Cardiac septum (tissue), 1 donor: Measurements from ENCODE around the gene DDX24. TPM values are rescaled to one million over a fixed set of nuclear protein-coding genes. Genes with fewer than 3 reads are reported as not detected.

Source experiments
- DNase-seq: peaks from one replicate; pipeline ENCODE4 v3.0.0-alpha.2; 2020; ENCODE audit warnings: low spot score
- intact Hi-C: fragments of 100-400 bp; cut with DNase I; formaldehyde crosslinking; loops from one replicate; pipeline ENCODE4 v1.14.0; 2022
- total RNA-seq: library from RNA; stranded (reverse); fragmentation: NEBNext Ultra II Directional; extraction: Animal tissue kit (Norgen Biotek cat#: 25700); gene quantifications from one replicate; pipeline ENCODE4 v1.2.1, GENCODE V29; 2021
- donor health status: DM: no; HTN: no; CAD: no.

Gene DDX24
- total RNA-seq, 1 donor from 2014 or later, result 245 TPM

DNA sequence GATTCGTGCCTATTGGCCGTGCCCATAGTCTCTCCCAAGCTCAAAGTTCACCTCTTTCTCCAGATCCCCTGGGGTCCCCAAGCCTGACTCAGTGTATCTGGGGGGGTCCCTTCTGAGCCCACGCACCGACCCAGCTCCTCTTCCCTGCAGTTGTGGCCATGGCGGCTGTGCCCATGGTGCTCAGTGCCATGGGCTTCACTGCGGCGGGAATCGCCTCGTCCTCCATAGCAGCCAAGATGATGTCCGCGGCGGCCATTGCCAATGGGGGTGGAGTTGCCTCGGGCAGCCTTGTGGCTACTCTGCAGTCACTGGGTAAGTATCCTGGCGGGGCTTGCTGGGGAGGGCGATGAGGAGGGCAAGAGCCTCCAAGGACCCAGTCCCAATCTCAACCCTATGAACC lies 34.6 kb upstream of the DDX24 start:
- intact Hi-C loops, result loop anchor here (2.0 kb wide), 1 partner anchor 13 kb away; the partner anchor contains the start of gene IFI27L2
- DNase-seq, result peak; percentile 31

DNA sequence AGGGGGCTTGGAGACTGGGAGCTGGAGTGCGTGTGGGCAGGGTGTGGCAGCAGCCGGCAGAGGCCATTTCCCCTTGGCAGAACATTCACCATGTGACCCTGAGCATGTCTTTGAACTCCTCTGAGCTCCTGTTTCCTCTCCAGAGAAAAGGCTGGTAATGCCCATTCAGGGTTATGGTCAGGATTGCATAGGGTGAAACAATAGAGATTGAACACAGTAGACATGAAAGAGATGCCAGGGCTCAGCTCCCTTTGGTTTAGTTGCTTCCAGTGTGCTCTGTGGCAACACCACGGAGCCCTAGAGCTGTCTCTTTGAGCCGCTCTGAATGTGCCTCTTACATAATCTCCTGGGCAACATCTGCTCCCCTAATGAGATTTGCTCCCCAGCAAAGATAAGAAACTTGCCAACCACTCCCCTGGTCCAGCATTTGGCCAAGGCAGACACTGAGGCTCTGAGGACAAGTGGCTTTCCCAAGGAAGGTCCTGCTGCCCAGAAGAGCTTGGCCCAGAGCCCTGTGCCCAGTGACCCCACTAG lies 34.1 kb upstream of the DDX24 start:
- intact Hi-C loops, result loop anchor here (2.0 kb wide), 1 partner anchor 14 kb away; the partner anchor contains the start of gene IFI27L2
- peak; percentile 75 for DNase-seq

DNA sequence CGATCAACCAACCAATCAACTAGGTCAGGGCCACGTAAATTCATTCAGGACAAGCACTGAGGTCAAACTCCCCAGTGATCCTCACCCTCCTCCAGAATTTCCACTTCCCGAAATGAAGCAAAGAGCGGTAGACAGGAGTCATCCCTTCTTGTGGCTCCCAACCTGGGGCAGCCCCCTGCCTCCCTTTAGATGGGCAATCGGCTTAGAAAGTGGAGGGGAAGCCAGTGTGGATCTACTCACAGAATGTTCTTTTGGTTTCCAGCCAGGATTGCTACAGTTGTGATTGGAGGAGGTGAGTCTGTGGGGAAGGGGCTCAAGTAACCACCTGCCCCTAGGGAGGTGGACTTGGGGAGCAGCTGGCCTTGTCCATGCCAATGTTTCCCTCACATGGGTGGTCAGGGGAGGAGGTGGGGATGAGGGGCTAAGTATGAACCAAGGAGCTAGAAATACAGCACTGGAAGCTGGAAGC lies 33.6 kb upstream of the DDX24 start:
- DNase-seq, result peak; percentile 51
- intact Hi-C loops, result loop anchor here (2.0 to 5.0 kb wide), 2 partner anchors 14 to 47 kb away; partner anchors contain the start of gene IFI27L2

DNA sequence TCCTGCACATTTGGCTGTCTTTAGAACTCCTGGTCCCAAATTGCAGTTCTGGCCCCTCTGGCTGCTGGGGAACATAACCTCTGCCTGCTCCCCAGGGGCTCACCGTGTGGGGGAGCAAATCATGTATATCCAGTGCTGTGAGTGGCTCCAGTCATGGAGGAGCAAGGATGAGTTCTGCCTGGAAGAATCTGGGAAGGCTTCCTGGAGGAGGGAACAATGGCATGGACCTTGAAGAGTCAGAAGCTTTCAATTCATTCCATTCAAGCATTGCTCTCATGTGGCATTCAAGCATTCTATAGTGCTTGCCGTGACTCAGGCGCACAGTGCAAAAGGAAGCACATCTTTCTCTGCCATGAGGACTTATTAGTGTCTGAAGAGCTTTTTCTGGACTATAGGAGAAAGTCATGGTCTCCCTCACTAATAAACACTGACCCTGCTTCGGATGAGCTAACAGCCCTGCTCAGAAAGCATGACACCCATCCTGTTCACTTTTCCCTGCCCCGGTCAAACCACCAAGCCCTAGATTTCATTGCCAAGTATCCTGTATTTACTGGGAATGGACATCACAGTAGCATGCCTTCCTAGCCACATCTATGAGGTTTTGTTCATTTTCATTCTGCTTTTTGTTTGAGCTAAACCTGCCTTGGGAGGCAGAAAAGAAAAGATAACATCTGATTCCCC lies 33.0 kb upstream of the DDX24 start:
- DNase-seq, result peak; percentile 38
- intact Hi-C loops, result loop anchor here (2.0 to 5.0 kb wide), 2 partner anchors 15 to 47 kb away; partner anchors contain the start of gene IFI27L2

DNA sequence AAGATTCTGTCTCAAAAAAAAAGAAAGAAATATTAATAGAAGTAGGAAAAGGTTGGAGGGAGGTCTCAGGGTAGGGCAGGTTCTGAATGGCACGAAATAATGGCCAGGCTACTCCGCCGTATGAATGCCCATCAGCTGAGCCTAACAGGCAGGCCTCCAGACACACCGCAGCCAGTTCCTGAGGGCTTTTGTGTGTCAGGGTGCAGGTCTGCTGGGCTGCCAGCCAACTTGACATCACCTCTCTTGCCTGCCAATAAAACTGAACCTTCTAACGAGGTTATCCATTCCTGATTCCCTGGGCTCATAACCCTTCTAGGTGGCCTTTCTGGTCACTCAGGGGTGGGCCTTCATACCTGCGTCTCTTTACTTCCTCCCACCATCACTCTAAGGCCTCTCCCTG lies 32.5 kb upstream of the DDX24 start:
- peak; percentile 73 for DNase-seq

DNA sequence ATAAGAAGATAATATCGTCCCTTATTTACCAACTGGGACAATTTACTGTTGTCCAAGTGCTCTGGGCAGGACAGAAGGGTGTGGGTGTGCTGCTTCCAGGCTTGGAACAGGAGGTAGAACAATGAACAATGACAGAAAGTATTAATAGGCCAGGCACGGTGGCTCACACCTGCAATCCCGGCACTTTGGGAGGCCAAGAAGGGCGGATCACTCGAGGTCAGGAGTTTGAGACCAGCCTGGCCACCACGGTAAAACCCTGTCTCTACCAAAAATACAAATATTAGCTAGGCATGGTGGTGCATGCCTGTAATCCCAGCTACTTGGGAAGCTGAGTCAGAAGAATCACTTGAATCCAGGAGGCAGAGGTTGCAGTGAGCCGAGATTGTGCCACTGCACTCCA lies 32.1 kb upstream of the DDX24 start:
- peak; percentile 47 for DNase-seq
- intact Hi-C loops, result loop anchor here (5.0 kb wide), 1 partner anchor 46 kb away; no protein-coding TSS in a partner anchor

More for the DNA sequence above, 32.5 kb upstream of the DDX24 start:
- intact Hi-C loops, result loop anchor here (5.0 kb wide), 1 partner anchor 46 kb away; no protein-coding TSS in a partner anchor

DNA sequence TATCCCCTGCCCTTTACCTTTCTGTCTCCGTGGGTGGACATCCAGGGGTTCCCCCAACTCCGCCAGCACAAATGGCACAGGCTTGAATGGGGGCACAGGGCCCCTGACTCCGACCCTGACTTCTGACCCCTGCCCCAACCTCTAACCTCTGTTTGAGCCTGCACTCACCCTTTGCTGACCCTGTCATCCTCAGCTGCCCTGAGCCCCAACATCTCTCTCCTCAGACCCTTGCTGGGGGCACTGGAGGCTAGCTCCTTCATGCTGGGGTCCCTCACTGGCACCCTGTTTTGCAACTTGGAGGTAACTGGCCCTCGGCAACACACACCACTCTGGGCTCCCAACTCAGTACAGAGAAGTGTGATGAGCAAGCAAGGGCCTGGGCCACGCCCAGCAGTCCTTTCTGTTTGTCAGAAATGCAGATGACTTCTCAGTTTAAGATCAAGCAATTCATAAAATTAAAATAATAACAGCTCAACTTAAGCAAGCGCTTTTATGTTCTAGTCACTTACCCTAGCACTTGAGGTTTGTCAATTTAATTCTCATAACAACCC lies 31.6 kb upstream of the DDX24 start:
- intact Hi-C loops, result loop anchor here (5.0 kb wide), 1 partner anchor 45 kb away; no protein-coding TSS in a partner anchor
- peak; percentile 51 for DNase-seq

DNA sequence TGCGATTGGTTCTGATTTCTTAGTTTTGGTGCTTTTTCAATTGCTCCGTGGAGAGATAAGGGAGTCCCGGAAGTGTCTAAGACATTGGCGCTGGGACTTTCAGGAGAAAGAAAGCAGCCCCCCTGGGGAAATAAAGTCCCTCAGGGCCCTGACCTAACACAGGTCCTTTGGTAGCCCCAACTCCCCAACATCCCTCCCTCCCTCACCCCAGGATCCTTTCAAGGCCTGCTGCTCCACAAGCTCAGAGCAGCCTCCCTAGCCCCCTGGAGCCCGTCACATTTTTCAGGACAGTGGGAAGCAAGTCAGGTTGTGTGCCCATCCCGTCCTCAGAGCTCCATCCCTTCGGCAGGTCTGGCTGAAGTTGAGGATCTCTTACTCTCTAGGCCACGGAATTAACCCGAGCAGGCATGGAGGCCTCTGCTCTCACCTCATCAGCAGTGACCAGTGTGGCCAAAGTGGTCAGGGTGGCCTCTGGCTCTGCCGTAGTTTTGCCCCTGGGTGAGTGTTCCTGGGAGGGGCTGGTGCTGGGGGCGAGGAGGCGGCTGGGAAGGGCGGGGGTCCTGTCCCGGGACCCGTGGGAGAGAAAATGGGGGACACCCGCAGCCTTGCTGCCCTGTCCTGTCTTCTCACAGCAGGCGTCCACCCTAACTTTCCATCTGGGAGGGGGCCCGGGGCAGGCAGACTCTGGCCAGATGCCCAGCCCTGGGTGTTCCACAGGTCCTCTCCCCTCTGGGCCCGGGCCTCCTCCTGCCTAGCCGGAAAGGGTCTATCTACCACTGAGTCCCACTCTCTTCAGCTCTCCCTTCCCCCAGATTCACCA lies 30.5 kb upstream of the DDX24 start:
- intact Hi-C loops, result loop anchor here (5.0 kb wide), 1 partner anchor 44 kb away; no protein-coding TSS in a partner anchor
- no peak for DNase-seq

DNA sequence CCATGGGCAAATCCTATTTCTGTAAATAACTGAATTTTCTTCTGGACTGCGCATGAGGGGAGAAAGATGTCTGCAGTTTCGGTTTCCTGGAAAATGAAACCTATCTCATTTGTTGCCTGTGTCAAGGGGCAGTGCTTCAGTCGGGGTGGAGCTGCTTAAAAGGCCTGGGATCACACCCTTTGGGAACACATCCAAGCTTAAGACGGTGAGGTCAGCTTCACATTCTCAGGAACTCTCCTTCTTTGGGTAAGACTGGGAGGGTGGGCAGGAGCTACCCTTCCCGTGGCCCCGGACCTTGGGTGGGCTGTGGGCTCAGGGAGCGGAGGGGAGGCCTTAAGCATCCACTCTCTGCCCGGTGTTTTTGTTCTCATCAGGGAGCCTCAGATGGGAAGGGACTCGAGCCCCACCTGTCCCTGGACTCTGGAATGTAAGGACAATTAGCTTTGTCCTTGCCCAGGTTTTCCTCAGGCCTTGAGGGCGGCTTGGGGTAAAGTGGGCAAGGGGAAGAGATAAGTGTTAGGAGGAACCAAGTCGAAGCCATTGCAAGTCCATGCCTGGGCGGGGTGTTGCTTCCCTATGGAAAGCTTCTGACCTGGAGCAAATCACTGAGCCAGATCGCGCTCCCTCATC lies 29.7 kb upstream of the DDX24 start, which contains the start of gene IFI27:
TSS of gene IFI27 (plus strand) at position 185 of the 630 bp plus-strand sequence.
- intact Hi-C loops, result loop anchor here (5.0 kb wide), 1 partner anchor 43 kb away; no protein-coding TSS in a partner anchor
- no peak for DNase-seq

DNA sequence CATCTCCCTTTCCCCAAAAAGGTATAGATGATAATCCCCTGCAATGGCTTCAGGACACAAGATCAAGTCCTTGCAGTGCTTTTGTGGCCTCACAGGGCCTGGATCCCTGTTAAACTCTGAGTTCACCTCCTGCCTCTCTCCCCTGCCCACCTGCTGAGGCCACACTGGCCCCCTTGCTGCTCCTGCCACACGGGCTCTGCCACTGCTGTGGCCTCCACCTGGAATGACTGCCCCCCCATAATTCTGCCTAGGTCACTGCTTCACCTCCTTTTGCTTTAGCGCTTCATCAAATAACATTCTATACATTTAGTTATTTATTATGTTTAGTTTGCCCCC lies 28.9 kb upstream of the DDX24 start:
- no peak for DNase-seq
- intact Hi-C loops, result loop anchor here (5.0 kb wide), 1 partner anchor 43 kb away; no protein-coding TSS in a partner anchor

DNA sequence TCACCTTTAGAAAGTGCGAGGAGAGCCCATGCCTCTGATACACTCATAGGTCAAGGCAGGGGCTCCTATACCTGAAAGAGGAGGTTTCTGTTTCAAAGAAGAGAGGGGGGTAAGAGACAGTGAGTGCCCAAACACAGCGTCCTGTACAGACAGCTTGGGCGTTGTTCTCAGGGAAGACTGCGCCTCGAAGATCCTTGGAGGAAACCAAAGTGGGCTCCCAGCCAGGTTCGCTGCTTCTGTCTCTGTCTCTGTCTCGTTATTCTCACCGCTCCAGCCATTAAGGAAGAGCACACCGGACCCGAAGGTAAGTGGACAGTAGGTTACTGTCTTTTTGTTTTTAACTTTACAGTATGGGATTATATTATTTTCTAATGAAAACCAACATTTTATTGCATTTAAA lies 23.7 kb upstream of the DDX24 start:
- DNase-seq, result no peak
- intact Hi-C loops, result no loop called here

DNA sequence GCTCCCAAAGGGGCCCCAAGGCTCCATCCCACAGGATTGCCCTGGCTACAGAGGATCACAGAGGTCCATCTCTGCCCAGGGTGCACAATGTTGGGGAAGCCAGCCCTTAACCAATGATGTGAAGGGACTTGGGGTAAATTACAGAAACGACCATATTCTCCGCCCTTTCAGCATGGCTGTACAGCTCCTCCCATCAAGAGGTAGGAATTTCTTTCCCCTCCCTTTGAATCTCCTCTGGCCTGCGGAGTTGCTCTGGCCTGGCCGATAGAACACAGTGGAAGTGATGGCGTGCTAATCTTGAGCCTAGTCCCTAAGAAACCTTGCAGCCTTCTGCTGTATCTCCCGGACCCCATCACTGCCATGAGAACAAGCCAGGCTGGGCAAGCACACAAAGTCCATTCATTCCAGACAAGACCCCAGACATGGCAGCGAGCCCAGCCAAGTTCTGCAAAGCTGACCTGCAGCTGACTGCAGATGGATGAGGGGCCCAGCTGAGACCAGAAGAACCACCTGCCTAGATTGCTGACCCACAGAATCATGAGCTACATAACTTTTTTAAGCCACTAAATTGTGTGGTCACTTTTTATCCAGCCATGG lies 22.6 kb upstream of the DDX24 start:
- intact Hi-C loops, result no loop called here
- no peak for DNase-seq

DNA sequence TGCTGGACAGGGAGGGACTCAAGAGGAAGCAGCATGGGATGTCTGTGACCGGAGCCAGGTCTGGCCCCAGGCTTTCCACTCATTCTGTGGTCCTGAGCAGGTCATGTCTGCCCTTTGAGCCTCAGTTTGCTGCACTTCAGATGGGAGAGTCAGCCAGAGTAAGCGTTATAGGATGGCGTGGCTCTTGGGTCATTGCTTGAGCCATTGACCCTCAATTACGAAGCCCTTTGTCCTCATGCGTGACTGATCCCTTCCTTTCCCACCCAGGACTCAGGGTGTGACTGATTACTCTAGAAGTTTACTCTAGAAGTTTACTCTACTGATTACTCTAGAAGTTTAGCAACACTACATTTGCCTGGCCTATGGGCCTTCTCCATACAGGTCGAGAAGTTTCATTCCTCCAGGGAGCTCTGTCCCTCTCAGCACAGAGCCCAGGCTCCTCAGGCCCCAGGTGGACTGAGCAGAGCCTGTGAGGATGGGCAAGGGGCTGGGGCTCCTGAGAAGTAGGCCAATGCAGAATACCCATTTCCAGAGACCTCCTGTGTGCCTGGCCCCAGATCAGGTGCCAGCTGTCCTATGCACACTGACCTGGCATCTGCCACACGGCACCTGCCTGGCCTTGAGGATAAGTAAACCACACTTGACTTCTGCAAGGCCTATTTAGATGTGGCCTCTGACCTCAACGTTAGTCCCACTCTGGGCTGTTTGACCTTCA lies 21.9 kb upstream of the DDX24 start:
- no peak for DNase-seq

DNA sequence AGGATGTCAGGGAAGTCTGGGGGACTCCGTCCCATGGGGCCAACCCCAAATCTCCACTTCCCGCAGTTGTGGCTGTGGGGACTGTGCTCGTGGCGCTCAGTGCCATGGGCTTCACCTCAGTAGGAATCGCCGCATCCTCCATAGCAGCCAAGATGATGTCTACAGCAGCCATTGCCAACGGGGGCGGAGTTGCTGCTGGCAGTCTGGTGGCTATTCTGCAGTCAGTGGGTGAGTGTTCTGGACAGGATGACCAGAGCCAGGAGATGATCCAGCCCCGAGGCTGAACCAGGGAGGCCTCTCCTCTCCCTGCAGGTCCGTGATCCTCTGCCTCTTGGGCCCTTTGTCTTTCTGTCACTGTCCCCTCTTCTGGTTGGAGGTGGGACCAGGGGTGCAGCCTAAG lies 20.7 kb upstream of the DDX24 start:
- no peak for DNase-seq
- intact Hi-C loops, result no loop called here

More for the DNA sequence above, 21.9 kb upstream of the DDX24 start:
- intact Hi-C loops, result no loop called here

DNA sequence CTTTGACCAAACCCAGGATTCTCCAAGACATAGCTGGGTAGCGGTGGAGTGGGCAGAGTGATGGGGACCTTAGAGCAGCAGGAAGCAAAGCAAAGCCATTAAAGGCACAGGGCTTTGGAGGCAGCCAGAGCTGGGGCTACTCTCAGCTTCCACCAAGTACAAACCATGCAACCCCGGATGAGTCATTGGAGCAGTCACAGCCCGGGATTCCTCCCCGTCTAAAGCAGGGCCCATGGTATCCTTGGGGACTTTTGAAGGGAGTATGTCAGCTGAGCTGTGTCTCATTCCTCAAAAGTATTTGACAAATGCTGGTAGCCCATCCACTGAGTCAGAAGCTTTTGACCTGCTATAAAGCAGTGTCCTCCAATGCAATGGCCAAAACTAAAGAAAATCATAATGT lies 19.8 kb upstream of the DDX24 start:
- intact Hi-C loops, result no loop called here
- no peak for DNase-seq

DNA sequence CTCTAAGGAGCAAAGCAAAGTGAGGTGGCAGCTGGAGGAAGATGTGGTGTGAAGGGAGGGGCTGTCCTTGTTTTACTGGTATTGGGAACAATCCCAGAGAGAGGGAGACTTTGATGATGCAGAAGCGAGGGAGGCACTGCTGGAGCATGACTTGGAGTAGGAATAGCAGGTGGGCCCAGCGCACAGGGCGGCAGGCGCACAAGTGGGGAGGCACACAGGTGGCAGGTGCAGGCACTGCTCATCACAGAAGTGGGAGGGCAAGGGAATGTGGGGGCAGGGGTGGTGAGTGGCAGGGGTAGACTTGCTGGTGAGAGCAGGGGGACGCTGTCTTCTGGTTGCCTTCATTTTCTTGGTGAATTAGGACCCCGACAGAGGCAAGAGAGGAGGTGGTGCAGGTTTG lies 18.0 kb upstream of the DDX24 start:
- no peak for DNase-seq
- intact Hi-C loops, result no loop called here

DNA sequence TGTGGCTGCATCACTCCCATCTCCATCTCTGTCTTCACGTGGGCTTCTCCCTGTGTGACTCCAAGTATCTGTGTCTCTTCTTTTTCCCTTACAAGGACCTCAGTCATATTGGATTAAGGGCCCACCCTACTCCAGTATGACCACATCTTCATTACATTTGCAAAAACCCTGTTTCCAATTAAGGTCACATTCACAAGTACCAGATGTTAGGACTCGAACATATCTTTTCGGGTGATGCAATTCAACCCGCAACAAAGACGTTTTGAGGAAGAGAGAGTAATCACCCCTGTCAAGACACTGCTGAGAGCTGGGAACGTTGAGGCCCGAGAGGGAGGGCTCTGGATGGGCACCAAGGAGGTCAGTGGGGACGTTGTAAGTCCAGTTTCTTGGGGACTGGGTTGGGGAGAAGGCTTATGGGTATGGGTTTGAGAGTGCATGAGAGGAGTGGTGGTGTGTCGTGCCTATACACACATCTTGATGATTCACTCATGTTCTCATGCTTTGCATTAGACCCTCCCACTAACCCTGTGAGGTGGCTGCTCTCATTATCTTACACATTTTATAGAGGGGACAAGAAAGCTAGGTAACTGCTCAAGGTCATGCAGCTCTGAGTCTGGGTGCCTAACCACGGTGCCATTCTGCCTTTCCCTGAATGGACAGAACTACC lies 17.5 kb upstream of the DDX24 start:
- intact Hi-C loops, result no loop called here
- no peak for DNase-seq

DNA sequence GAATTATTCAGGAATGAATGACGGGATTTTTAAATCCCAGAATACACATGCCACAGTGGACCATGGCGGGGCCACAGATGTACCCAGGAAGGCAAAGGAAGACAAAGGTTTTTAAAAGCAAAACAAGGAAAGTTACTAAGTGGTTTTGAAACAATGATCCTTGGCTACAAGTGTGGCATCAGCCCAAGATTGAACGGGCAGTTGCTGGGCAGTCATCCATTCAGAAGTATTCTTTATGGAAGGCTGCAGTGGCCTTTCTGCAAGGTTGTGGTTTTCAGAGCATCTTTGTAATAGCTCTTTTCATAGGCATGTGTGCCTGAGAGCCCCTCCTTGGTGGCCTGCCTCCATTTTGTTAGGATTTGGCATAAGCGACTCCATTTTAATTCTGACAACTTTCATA lies 16.1 kb upstream of the DDX24 start:
- no peak for DNase-seq
- intact Hi-C loops, result no loop called here
